ENCODE results near the gene NEK9.
"Not testable (repeated sequence)": the region's sequence is repeated elsewhere in the genome, so short reads cannot be mapped to it uniquely, and the experiment has no call there.

Gene NEK9

DNA sequence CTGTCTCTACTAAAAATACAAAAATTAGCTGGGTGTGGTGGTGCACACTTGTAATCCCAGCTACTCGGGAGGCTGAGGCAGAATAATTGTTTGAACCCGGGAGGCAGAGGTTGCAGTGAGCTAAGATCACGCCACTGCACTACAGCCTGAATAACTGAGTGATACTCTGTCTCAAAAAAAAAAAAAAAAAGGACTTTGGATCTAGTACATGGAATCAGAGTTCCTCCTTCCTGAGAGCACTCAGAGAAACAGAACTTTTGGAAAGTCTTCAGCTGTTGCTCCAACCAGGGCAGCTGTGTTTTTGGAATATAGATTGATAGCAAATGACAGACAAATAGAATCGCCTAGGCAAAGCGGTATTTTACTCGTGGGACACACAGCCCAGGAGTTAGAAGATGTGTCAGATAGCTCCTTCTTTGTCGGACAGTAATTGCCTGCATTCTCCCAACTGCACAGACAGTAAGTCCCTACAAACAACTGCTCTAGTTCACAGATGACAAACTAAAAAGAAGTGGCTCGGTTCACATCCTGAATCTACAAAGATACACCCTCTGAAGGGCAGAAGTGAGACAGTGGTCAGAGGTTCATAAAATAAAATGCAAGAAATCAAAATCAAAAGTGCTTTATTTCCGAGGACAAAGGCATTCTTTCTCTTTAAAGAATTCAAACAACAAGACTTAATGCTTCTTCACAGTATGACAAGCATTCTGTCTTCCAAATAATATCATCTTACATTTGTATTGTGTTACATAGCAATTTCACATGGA lies 17.1 kb upstream of the NEK9 start:
- no peak for DNase-seq

DNA sequence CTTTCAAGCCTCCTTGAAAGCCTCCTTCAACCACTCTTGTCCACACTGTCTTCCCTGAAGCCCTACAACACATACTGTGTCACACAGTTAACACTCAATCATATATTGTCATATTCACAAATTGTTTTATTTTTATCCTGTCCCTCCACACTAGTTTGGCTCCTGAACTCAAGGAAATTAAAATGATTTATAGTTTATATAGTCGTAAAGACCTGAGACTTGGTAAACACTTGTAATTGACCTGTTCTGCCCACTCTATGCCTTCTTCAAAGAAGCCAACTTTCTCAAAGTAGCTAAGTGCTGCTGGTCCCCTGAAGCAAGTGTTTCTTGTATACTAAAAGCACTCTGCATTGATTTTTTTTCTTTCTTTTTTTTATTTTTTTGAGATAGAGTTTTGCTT lies 15.6 kb upstream of the NEK9 start:
- DNase-seq = no peak

DNA sequence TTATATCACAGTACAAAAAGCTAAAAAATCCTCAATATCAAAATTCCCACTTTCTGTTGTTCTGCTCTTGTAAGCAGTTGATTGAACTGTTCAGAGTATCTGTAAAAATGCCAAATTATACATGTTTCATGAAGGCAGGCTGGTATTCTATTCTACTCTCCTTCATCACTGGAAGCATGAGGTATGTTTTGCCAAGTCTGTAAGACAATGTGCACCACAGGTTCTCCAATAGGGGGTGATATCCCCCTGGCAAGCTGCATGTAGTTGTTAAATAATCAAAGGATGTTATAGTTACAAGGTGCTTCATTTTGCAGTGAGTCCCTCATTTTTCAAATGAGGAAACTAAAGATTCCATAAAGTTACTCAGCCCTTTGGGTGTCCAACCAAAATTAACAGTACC lies 15.1 kb upstream of the NEK9 start:
- peak in 2 of 3 experiments; percentile 8 to 54 for DNase-seq

DNA sequence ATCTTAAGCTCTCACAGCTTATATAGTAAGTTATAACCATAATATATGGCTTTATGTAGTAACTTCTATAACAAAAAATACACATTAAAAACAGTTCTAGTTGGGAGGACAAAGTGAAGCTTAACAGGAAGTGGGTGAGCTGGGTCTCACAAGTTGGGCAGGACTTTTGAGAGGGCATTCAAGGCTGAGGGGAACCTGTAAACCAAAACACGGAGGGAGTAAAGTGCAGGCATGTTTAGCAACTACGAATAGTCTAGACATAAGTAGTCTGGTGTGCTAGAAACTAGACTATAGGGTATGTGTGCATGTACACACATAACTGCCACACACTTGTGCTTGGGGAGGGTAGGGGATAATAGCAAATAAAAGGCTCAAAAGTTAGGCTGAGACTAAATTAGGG lies 14.2 kb upstream of the NEK9 start:
- no peak for DNase-seq

DNA sequence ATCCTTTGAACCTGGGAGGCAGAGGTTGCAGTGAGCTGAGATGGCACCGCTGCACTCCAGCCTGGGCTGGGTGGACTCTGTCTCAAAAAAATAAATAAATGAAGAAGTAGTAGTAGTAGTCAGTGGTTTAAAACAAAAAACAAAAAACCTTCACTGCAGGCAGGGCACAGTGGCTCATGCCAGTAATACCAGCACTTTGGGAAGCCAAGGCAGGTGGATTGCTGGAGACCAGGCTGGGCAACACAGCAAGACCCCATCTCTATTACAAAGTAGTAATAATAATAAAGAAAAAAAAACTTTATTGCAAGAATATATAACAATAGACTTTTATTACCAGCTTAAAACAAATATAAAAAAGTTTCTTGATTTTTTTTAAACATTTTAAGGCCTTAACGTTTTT lies 13.8 kb upstream of the NEK9 start:
- DNase-seq = no peak

DNA sequence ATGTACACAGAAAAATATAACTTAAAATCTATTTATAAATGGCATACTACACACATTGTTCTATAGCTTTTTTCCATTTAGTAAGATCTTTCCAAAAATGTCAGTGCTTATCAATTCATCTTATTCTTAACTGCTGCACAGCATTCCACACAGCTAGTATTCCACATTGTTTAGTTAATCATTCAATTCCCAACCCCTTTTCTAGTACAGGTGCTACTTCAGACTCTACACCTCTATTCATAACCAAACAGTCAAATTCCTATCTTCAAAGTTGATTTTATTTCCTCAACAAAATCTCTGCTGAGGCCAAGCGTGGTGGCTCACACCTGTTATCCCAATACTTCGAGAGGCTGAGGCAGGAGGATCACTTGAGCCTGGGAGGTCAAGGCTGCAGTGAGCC lies 12.3 kb upstream of the NEK9 start:
- DNase-seq = no peak

DNA sequence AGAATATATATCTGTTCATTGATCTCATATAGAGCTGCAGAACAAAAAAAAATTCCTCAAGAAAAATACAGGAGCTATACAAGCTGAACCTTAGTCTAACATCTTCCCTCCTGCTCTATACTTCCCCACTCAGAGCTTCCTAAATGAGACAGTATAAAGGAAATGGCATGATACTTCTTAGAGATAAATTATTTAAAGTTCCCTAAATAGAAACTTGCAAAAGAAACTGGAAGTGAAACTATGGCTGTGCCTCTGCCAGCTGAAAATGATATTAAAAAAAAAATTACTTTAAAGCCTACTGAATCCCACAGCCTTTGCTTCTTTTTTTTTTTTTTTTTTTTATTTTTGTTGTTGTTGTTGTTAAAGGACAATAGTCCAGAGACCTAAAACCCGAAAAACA lies 11.6 kb upstream of the NEK9 start:
- DNase-seq = no peak

DNA sequence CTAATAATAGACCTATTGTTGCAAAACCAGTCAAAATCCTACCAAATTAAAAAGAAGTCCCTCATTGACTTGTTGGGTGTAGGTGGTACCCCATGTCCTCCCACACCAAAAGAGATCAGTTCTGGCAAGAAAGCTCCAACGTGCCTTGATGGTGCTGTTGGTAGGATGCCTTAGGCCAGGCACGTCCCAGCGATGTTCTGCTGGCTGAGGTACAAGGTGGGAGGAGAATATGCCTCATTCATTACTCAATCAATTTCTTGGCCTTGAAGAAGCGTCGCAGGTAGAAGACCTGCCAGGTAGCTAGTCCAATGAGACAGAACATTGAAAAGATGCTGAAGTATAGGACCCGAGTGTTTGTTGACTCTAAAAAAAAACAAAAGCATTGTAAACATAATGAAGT lies 7.8 kb upstream of the NEK9 start:
- no peak for DNase-seq

DNA sequence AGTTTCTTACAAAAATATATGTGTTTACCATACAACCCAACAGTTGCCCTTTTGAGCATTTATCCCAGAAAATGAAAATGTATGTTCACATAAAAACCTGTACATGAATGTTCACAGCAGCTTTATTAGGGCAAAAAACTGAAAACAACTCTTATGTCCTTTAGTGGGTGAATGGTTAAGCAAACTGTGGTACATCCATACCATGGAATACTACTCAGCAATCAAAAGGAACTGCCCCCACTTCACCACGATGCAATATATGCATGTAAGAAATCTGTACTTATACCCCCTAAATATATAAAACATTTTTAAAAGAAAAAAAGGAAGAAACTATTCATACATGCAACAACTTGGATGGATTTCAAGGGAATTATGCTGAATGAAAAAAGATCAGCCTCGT lies 6.7 kb upstream of the NEK9 start:
- DNase-seq = no peak

DNA sequence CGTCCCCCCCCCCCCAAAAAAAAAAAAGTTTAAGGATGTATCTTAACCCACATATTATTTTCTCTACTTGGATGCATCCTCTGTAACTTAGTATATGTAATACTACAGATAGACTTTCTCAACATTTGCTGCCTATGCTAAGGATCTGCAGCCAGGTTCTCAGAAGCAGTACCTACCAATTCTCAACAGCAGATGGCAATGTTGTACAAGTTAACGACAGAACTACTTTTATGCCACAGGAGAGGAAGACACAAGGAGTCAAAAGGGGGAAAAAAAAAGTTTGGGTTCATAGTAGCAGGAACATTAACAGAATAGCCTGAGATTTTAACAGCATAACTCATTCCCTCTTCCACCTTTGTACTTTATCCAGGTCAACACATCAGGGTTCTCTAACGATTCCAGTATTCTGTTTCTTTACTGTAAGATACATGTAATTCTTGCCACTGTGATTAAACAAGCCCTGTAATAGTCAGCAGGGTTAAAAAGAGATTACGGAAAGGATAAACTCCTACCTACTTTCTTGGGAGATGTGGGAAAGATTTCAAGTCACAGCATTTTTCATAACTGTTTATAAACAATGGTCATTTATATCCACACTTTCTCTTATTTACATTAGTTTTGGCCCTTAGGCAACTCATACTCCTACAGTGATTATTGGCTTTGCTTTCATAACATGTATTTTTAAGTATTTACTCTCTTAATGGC lies 5.7 kb upstream of the NEK9 start:
- DNase-seq = peak; percentile 71 to 91 (median 81)

DNA sequence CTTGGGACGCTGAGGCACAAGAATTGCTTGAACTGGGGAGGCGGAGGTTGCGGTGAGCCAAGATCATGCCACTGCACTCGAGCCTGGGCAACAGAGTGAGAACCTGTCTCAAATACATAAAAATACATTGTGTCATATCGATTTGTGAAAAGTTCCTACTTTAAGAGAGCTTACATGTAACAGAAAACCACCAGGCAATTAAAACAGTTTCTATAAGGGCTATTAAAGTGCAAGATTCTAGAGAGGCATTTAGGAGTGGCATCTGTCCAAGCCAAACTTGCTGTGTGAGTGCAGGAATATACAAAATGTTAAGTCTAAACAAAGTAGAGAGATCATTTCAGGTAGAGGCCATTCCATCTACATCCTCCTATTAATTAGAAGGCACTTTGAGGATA lies 1.7 kb upstream of the NEK9 start:
- no peak for DNase-seq

DNA sequence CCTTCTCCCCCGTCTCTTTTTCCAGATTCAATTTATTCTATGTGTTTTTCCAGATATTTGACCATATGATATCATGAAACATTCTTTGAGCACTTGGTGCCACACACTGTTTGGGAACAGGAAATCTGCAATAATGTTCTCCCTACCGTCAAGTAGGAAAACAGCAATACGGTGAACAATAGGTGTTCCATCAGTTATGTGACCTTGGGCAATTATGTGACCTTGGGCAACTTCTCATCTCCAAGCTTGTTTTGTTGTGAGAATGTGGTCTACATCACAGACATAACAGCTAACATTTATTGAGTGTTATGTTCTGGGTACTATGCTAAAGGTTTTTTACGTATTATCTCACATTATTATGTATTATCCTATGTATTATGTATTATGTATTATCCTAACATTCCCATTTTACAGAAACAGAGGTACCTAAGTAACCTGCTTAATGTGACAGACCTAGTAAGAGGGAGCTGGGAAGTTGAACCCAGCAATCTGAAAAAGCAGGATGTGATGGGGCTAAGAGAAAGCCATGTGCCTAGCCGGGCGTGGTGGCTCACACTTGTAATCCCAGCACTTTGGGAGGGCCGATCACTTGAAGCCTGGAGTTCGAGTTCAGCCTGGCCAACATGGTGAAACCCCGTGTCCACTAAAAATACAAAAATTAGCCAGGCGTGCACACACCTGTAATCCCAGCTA lies 1.2 kb upstream of the NEK9 start:
- peak in 1 of 3 experiments; percentile 29 for DNase-seq

DNA sequence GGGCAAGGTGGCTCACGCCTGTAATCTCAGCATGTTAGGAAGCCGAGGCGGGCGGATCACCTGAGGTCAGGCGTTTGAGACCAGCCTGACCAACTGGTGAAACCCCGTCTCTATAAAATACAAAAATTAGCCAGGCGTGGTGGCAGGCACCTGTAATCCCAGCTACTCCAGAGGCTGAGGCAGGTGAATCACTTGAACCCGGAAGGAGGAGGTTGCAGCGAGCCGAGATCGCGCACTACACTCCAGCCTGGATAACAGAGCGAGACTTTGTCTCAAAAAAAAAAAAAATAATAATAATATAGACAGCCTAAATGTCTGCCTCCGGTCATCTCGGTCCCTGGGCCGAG lies 599 bp upstream of the NEK9 start:
- not testable (repeated sequence) for DNase-seq

DNA sequence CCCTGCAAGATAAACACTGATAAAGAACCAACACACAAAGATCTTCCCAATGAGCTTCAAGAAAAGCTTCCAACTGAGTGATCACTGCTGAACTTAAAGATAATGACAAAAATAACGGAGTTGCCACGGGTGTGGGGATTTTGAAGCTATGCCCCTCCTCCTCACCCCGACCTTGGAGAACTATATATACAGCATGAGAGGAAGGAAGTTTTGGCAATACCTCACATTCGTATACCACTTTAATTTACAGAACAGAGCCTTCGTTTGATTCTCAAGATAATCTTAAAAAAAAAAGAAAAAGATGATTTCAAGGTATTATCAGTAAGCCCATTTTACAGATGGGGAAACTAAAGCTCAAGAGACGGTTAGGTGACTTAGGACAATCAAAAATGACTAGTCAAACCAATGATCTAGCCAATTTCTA lies 715 bp downstream of the NEK9 start:
- peak in 1 of 3 experiments; percentile 46 for DNase-seq

DNA sequence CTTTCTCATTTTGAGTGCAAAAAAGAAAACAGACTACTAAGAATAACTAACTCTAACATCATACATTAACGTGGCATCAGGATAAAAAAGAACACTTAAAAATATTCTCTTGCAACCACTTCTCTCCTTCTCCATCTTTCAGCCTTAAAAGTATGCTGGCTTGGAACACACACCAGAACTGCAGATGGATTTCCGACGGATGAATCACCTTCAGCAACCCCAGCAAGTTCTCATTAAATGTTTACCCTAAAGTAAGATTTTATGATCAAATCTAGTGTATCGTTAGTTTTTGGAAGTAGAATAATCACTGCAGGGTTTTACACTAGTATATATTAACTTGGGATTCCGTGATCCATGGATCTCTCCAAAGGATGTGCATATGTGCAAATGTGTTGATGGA lies 1.2 kb downstream of the NEK9 start:
- no peak for DNase-seq

DNA sequence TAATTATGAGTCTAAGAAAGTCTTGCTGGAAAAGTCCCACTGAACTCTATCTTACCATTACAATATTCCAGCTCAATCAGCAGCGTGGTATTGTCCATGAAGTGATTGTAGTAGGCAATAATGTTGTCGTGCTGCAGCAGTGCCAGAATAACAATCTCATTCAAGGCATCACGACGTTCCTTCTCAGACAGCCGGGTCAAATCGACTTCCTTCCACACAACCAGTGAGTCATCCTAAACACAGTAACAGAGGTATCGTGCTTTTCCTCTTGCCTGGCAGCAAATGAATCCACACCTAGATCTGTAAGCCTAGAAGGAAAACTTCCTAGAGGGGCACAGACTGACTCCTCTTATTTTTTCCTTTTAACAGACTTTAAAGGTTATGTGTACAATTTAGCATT lies 2.9 kb downstream of the NEK9 start:
- no peak for DNase-seq

DNA sequence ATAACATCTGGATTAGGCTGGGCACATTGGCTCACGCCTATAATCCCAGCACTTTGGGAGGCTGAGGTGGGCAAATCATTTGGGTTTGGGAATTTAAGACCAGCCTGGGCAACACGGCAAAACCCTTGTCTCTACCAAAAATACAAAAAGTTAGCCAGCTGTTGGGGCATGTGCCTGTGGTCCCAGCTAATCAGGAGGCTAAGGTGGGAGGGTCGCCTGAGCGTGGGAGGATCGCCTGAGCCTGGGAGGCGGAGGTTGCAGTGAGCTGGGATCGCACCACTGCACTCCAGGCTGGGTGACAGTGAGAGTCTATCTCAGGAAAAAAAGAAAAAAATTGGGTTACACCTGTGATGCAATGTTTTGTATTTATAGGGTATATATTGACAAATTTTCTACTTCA lies 5.3 kb downstream of the NEK9 start:
- DNase-seq = no peak

DNA sequence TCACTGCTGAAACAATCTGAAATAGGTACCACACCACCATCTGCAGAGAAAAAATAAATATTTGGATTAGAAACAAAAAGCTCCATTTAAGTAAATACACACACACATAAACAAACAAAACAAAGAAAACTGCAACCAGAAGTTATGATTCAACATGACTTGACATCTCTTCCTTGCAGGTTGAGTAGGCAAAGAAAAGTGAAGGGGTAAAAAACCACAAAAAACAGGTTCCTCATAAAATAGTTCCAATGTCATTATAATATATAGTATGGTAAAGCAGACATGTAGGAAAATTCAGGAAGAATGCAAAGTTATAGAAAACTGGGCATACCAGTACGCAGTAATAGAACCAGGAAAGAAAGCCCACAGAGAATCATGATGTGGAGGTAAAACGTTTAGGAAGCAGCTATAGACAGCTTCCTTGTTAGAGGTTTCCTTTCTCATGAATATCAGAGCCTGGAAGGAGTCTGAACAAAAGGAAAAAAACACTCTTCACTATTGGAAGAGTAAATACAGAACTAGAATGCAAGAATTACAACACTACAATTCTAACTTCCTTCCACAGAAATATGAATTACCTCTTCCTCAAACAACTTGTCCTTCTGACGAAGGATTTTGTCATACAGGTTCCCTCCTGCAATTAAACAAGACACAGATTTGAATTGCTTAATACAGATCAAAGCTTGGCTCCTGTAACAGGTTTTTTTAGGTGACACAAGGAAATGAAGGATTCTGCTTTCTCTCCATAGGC lies 6.1 kb downstream of the NEK9 start:
- DNase-seq = no peak

DNA sequence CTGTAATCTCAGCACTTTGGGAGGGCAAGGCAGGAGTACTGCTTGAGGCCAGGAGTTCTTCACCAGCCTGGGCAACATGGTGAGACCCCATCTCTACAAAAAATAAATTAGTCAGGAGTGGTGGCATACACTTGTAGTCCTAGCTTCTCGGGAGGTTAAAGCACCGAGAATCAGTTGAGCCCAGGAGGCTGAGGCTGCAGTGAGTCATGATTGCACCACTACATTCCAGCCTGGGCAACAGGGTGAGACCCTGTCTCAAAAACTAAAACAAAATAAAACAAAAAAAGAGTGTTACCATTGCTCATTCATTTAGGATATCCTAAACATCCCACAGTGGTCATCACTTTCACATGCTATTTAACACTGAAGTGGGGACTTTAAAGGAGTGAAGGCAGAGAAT lies 7.8 kb downstream of the NEK9 start:
- no peak for DNase-seq

DNA sequence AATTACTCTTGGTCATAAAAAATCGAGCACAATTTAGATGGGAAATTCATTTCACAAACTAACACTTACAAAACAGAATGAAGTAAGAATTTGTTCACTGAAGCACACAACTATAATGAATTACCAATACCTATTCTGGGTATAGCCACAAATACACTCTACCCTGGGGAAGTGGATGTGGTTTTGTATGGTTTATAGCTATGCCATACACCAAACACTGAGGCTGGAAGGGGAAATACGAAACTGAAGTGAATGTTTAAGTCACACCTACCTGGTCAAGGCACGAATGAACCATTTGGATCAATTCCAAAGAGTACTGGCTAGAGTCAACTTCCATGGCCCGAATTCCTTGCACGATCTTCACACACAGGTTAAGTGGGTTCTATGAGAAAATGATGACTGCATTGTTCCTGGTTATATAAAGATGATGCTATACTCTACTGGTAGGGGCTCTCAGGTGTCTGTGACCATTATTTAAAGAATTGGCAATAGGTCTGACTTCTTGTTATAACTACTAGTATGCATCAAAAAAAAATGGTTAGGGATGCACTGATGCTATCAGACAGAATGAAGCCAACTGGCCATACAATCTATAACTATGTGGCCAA lies 12.8 kb downstream of the NEK9 start:
- DNase-seq = no peak

DNA sequence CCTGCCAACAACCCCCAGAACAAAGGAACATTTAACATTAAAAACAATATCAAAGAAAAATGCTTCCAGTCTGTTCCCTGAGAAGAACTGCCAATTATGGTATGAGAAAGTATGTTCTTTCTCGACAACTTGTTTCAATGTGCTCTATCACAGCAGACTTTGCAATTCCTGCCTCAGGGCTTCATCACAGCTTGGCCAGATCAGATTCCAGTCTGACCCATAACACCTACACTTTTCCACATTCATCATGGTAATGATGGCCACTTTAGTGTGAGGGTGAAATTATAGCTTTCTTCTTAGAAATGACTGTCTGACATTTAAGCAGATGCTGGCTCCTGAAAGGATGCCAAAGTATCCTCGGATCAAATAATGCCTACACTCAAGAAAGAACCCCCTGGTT lies 17.0 kb downstream of the NEK9 start:
- DNase-seq = peak in 1 of 3 experiments; percentile 23

DNA sequence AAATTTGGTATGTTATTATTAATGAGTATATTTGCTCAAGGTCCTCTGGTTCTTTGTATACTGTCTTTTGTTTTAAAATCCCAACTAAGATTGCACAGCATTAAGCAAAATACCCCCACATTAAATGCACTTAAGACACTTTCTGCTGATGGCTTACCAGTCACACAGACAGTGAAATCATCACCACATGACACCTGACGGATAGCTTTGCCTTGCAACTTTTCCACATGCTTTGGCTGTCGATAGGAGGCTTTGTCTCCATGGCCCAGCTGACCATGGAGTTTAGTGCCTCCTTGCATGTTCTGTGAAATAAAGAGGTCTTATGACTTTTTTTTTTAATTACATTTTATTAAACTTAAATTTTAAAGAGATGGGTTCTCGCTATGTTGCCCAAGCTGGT lies 19.7 kb downstream of the NEK9 start:
- no peak for DNase-seq

DNA sequence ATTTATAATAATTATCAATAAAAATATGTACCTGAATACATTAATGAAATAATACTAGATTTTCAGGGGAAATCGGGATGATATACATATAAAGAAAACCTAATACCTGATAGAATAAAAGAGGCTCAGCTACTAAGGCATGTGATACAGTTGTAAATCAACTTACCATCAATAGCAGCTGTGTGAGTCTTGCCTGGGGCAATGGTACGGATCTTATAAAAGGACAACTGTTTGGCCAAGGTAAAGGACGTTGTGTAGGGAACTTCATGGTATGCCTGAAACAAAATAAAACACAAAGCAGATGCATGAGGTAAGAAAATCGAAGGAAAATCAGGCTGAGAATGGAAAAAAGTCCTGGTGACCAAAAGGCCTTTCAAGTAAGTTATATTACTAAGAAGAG lies 25.4 kb downstream of the NEK9 start:
- peak in 1 of 3 experiments; percentile 63 for DNase-seq
